Measurements from ENCODE around the gene CNTNAP2. TPM values are rescaled to one million over a fixed set of nuclear protein-coding genes. Genes with fewer than 3 reads are reported as not detected.

The CNTNAP2 gene
- total RNA-seq, 1 donor from 2014 or later, result 9.2 TPM

- no peak for DNase-seq (ENCODE audit: low read depth)
Measured at GRCh38 chr7:147535701-147536111, 1419.1 kb downstream of the CNTNAP2 start.

GRCh38 chr7:147539685-147540084, 1423.1 kb downstream of the CNTNAP2 start:
- no peak for DNase-seq (ENCODE audit: low read depth)
- H3K4me3 ChIP-seq (ENCODE audit: low read depth, low read length), result no peak overlapping the region
- no peak for TF ChIP-seq CTCF (conservative IDR thresholded peaks at IDR 0.05; ENCODE audit: low read depth, low read length)

More at GRCh38 chr7:147535701-147536111, 1419.1 kb downstream of the CNTNAP2 start:
- TF ChIP-seq CTCF (conservative IDR thresholded peaks at IDR 0.05; ENCODE audit: low read depth, low read length), result no peak
- no peak overlapping the region for H3K4me3 ChIP-seq (ENCODE audit: low read depth, low read length)

GRCh38 chr7:147540743-147541142, 1424.1 kb downstream of the CNTNAP2 start:
- no peak for TF ChIP-seq CTCF (conservative IDR thresholded peaks at IDR 0.05; ENCODE audit: low read depth, low read length)
- no peak for DNase-seq (ENCODE audit: low read depth)
- no peak overlapping the region for H3K4me3 ChIP-seq (ENCODE audit: low read depth, low read length)

- H3K4me3 ChIP-seq (ENCODE audit: low read depth, low read length), result no peak overlapping the region
- no peak for TF ChIP-seq CTCF (conservative IDR thresholded peaks at IDR 0.05; ENCODE audit: low read depth, low read length)
- no peak for DNase-seq (ENCODE audit: low read depth)
Measured at GRCh38 chr7:147541261-147541660, 1424.7 kb downstream of the CNTNAP2 start.

- DNase-seq (ENCODE audit: low read depth), result no peak
- no peak overlapping the region for H3K4me3 ChIP-seq (ENCODE audit: low read depth, low read length)
- peak; percentile 64 for TF ChIP-seq CTCF (conservative IDR thresholded peaks at IDR 0.05; ENCODE audit: low read depth, low read length)
Measured at GRCh38 chr7:147547252-147547897, 1430.8 kb downstream of the CNTNAP2 start.

GRCh38 chr7:147556317-147556716, 1439.7 kb downstream of the CNTNAP2 start:
- no peak for TF ChIP-seq CTCF (conservative IDR thresholded peaks at IDR 0.05; ENCODE audit: low read depth, low read length)
- DNase-seq (ENCODE audit: low read depth), result no peak
- no peak overlapping the region for H3K4me3 ChIP-seq (ENCODE audit: low read depth, low read length)

- no peak for TF ChIP-seq CTCF (conservative IDR thresholded peaks at IDR 0.05; ENCODE audit: low read depth, low read length)
- H3K4me3 ChIP-seq (ENCODE audit: low read depth, low read length), result no peak overlapping the region
- no peak for DNase-seq (ENCODE audit: low read depth)
Measured at GRCh38 chr7:147563669-147564068, 1447.1 kb downstream of the CNTNAP2 start.
